ENCODE data around the gene CNTN4. TPM values are rescaled to one million over a fixed set of nuclear protein-coding genes. Genes with fewer than 3 reads are reported as not detected.
"Not testable (repeated sequence)": the region's sequence is repeated elsewhere in the genome, so short reads cannot be mapped to it uniquely, and the experiment has no call there.

Gene CNTN4
- total RNA-seq, 1 donor from 2014 or later: 0.15 TPM

DNA sequence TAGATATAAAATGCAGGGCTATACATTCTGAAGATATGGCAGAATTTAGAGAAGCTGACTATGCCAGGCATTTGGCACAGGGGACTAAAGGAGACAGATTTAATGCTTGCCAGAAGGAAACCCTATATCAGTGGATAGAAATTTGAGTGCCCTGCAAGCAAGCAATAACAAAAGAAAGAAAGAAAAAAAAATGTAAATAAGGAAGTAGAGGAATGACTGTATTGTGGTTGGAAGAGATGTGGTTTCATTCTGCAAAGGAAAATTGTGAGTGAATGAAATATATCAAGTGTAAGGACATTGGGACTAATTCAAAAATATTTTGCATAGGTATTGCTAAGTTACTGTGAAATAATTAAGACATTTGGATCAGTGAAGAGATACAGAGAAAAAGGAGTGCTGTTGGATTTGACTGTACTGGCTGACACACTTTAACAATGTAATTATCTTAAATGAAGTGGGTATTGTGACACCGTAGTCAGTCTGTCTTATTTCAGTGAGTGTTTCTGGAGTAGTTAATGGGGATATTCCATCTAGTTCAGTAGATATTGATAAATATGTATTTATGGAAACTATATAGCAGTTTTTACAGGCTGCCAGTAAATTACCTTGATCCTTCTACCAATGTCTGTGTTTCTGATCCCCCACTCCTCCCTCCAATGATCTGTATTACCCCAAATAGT is 418.2 kb downstream of the CNTN4 start:
- DNase-seq (ENCODE audit: low read depth): no peak

DNA sequence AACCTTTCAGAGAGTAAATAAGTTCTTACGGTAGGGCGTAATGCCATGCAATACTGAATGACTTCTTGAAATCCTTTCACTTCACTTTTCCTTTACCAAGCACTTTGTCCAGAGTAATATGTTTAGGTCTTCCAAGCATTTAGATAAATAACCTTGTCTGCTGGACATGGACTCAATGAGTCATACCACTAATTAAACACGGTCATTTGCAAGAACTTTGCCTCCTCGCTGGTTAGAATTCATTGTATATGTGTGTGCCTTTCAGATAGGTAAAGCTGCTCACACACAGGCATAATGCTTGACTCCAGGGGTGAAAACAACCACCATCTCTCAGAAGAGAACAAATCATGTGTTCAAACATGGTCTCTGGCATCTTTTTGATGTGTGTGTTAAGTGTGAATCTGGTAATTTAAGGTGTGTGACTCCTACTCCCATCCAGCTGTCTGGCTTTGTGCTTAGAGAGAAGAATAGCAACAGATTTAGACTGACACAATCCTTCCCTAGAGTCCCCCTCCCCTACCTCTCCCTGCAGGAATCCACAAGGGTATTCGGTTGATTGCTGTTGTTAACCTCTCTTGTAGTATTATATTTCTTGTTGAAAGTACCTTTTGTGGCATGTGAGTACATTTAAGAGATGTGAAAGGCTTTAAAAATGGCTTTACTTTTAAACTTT is 419.0 kb downstream of the CNTN4 start:
- no peak for DNase-seq (ENCODE audit: low read depth)

DNA sequence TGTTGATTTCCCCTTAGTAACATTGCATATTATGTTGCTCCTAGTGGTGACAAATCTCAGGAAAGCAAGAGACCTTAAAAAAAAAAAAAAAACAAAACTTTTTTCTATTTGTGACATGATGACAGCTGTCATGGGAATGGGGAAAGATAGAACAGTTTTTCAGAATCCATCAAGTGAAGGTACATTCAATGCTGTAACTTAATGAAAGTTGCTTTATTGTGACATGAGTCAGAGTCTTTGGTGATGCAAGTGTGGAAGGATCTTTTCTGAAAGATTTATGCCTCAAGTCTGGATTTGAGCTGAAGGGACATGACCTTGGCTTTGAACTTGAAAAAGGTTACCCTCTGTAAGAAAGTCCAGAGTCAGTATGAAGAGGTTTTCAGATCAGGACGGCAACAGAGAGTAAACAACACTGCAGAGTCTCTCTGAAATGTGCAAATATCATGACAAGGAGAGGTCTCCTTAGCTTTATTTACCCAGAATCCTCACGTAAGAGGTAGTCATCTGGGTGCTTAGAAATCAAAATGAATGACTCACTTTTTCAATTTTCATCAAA is 424.7 kb downstream of the CNTN4 start:
- no peak for DNase-seq (ENCODE audit: low read depth)

DNA sequence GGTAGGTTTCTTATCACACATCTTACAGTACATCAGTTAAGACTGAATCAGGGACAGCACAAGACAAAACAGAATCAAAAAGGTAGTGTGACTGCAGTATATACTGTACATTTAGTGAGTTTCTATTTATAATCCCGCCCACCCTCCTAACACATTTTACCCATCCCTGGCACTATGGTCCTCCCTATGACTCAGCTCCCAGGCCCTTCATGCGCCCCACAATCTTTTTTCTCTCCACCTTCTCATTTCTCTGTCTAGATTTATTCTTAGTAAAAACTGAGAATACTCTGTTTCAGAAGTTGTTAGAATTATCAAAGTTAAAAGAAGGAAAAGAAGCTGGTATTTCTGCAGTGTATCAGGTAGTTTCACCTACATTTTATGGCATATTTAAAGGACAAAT is 427.3 kb downstream of the CNTN4 start:
- DNase-seq (ENCODE audit: low read depth): no peak

DNA sequence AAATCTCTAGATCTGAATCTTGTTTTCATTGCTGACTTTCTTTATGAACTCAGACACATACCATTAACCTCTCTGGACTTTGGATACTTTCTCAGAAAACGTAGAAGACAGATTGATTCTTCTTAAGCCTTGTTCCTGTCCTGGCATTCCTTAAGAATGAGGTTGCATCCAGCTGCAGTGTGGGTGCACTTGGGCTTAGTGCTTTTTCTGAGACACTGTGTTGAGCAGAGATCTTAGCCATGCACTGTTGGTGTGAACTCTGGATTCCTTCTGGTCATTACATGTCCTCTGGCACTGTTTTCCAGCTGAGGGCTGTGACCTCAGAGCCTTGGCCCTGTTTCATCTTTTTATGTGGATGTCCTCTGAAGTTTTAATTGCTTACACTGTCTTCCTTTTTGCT is 428.3 kb downstream of the CNTN4 start:
- DNase-seq (ENCODE audit: low read depth): no peak

DNA sequence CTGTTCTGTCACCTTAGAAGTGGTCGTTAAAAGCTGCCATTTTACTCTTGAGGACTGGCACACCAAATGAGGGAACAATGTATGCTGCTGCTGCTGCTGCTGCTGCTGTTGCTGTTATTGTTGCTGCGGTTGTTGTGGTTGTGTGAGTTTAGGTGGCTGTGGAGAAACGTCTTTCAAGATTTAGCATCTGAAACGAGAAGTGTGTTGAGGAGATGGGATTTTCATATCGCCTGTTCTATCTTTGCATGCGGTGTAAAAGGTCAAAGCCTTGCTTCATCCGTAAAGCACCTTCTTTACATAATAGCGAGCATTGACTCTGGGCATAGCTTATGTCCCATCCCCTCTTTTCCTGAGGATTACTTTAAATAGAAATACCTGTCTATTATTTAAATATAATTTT is 428.7 kb downstream of the CNTN4 start:
- not testable (repeated sequence) for DNase-seq (ENCODE audit: low read depth)

DNA sequence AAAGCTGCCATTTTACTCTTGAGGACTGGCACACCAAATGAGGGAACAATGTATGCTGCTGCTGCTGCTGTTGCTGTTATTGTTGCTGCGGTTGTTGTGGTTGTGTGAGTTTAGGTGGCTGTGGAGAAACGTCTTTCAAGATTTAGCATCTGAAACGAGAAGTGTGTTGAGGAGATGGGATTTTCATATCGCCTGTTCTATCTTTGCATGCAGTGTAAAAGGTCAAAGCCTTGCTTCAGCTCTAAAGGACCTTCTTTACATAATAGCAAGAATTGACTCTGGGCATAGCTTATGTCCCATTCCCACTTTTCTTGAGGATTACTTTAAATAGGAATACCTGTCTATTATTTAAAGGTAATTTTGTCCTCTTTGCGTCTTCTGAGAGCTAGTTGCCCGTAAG is 436.1 kb downstream of the CNTN4 start:
- DNase-seq (ENCODE audit: low read depth): not testable (repeated sequence)

DNA sequence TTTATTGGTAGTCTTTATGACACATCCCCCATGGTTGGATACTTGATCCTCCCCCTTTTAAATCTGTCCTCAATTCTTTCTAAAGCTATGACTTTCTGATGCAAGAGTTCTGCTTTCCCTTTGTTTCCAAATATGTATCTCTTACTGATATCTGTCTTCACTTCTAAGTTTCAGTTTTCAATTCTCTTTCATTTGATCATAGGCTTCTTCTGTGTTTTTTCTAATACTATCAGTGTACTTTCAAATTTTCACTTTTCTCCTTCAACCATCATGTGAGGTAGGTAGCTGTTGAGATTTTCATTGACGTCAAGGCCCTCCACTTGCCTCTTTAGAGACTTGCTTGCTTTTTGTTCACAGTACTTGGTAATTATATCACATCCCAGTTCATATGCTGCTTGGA is 436.5 kb downstream of the CNTN4 start:
- no peak for DNase-seq (ENCODE audit: low read depth)

DNA sequence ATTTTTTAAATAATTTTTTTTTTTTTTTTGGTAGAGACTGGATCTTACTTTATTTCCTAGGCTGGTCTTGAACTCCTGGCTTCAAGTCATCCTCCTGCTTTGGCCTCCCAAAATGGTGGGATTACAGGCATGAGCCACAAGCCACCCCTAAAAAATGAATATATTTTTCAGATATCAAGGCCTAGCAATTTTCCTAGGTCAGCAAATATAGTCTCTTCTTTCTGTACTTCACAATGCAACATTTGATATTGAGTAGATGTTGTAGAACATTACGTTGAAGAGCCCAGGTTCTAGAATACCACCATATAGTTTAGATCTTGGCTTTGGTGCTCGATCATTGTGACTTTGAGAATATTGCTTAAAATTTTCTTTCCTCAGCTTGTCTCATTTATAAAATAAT is 437.9 kb downstream of the CNTN4 start:
- no peak for DNase-seq (ENCODE audit: low read depth)

DNA sequence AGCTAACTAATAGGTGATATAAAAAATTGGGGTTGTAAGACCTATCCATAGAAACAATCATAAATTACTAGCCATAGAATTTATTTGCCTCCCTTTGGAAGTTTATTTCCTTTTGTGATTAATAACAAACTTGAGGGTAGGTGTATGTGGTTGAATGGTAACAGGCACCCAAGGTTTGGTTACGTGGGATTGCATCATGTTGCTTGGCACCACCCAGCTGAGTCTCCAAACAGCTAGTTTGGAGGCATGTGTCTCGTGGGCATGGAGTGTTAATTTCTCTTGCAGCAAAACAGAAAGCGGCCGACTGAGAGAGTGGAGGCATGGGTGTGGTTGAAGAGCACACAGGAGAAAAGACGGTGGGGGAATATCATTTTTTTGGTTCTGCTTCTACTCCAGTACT is 441.4 kb downstream of the CNTN4 start:
- peak; percentile 44 for DNase-seq (ENCODE audit: low read depth)

DNA sequence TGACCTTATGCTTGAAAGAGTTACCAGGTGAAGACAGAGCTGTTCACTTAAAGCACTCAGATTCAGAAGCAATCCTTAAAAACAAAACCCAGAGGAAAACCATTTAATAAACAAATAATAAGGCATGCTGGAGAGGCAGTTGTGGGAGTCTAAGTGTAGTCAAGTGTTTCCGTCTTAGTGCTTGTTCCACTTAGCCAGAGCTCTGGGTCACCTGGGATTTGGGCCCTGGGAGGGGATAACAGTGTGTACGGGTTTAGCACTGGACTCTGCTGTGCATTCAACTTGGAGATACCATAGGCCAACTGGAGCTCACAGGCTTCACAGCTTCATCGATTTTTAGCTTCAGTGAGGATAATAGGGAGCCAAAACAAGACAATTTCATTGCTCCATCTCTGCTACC is 444.6 kb downstream of the CNTN4 start:
- no peak for DNase-seq (ENCODE audit: low read depth)

DNA sequence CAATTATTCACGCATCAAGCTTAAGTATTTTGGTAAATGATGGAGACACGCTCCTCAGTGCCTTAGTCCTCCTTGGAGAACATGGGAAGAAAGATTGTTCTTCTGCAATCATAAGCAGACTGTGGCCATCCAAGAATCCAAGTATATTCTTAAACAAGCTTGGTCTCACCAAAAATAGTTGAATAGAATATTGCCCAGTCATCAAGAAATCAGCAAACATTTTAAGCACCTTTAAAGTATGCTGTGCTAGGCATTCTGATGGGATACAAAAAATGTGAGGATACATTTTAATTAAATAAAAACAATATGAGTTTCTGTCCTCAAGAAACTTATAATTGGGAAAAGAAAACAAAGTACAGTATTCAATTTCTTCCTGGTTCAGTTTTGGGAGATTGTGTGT is 445.5 kb downstream of the CNTN4 start:
- DNase-seq (ENCODE audit: low read depth): no peak

DNA sequence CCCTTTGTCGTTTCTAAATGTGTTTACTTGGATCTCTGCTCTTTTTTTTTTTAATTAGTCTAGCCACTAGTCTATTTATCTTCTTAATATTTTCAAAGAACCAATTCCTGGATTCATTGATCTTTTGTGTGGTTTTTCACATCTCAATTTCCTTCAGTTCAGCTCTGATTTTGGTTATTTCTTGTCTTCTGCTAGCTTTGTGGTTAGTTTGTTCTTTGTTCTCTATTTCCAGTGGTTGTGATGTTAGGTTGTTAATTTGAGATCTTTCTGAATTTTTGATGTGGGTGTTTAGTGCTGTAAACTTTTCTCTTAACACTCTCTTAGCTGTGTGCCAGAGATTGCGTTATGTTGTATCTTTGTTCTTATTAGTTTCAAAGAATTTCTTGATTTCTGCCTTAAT is 446.1 kb downstream of the CNTN4 start:
- DNase-seq (ENCODE audit: low read depth): no peak

DNA sequence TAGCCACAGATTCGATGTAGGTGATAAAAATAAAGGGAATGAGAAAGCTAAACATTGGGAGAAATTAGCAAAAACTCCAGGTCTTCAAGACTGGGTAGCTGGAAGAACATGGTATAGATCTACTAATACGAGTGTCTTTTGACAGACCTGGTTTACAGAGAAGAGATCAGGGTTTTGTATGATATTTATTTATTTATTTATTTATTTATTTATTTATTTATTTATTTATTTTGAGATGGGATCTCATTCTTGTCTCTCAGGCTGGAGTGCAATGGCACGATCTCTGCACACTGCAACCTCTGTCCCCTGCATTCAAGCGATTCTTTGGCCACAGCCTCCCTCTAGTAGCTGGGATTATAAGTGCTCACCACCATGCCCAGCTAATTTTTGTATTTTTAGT is 448.4 kb downstream of the CNTN4 start:
- DNase-seq (ENCODE audit: low read depth): no peak

DNA sequence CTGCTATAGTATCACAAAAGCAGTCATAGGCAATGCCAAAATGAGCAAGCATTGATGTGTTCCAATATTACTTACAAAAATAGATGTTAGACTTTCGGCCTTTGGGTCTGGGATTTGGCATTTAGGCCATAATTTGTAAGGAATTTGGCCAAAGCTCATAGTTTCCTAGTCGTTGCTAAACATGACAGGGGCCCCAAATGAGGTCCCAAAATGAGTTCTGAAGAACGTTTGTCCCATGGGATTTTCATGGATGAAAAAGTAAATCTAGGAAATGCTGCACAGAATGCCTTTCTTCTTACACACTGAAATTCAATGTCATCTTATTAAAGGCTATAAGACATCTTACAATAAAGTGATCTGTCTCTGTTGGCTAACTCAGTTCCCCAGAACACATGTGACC is 456.0 kb downstream of the CNTN4 start:
- DNase-seq (ENCODE audit: low read depth): no peak

DNA sequence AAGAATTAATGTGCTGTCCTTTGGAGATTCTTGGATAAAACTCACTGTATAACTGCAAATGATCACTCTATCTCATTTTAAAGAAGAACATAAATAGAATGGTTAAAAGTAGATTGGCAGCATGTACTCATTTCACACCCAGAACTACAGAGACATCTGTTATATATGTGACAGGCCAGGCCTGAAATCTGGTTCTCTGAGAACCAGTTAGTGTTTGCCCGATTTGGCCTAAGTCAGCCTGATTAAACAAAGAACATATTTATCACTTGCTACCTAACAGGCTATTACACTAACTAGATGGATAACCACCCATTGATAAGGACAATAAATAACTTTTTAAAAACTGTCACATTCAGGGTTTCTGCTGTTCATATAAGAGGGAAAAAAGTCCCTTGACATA is 460.1 kb downstream of the CNTN4 start:
- no peak for DNase-seq (ENCODE audit: low read depth)

DNA sequence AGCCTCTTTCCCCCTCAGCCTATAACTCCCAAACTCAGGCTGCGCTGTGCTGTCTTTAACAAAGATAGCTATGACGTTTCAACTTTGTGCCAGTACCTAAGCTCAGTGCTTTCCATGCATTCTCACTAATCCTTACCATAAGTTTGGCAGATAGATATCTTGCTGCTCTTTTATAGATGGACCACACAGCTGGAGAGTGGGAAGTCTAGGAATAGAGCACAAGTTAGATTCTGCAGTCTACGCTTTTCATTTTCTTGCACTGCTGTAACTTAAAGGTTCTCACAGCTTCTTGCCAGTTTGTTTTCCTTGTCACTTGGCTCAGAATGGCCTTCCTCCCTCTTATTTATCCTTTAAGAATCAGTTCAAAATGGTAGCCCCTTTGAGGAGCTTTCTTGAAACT is 468.8 kb downstream of the CNTN4 start:
- DNase-seq (ENCODE audit: low read depth): no peak

DNA sequence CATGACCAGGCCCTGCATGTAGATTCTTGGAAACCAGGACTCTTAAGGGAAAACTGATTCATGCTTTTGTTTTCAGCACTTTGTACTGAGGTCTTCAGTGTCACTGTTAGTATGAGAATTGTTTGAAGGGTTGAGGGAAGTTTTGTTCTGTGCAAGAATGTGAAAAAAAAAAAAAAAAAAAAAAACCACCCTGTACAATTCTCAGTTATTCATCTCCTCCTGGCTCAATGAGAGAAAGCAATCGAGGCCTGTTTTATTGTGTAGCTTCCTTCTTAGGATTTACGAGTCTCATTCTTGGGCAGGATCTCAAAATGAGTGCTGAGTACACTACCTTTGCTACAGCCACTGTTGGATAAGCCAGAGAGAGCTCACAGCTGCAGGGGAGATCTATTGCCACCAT is 469.5 kb downstream of the CNTN4 start:
- DNase-seq (ENCODE audit: low read depth): no peak

DNA sequence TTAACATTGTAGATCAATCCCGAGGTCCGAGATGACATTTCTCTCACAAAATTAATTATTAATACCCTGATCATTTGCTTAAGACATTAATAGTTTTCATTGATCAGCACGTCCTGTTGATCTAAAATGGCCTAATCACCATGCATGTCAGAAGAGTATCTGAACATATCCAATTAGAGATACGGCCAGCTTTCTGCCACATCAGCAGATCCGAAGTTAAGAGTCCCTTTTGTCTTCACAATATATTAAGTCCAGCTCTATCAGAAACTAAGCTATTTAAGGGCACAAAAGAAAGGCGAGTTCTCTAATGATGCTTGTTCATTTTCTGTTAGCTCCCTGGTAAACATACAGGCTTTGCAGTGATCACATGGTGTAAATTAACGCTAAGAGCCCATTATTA is 470.3 kb downstream of the CNTN4 start:
- DNase-seq (ENCODE audit: low read depth): no peak

DNA sequence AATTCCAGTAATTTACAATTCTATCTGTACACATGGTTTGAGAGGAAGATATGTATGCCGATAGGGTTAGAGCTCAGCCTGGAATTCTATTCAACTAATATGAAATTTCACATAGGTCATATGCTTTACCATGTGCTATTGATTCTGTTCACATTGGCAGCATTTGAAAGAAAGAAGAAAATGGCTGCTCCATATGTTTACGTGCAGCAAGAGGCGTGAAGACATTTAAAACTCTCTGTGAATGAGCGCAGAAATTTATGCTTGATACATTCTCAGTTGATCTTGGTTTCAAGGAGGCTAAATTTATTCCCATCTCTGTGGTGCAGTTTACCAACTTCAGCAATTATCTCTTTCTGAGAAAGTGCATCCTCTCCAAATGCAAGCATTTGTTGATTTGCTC is 478.9 kb downstream of the CNTN4 start:
- no peak for DNase-seq (ENCODE audit: low read depth)

DNA sequence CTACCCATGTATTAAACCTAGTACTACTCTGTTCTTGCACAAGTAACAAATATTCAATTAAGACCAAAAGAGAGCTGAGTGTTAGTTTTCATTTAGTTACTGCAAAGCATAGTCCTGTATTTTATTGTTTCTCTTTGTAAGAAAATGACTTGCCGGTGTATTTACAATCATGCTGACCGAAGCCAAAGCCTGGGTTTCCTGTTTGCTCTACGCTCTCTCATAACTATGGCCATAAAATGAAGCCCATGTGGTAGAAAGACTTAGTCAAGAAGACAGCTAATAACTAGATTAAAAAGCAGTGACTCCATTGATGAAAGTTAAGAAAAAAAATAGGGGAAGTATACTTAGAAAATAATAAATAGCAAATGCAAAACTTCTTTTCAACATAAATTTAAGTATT is 479.9 kb downstream of the CNTN4 start:
- DNase-seq (ENCODE audit: low read depth): no peak

DNA sequence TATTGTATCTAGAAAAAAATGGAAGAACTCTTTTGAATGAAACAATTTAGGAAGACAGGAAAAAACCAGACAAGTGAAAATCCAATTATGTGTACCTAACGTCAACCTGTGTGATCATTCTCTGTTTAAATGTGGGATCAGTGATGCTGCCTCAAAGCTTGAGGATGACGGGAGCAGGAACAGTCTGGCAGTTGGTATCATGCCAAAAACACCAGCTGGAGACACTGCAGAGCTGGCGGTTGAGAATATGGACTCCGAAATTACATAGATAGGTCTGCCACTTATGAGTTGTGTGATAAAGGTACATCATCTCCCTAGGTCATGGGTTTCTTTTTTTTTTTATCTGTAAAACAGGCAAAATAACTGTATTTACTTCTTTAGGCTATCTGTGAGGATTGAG is 480.5 kb downstream of the CNTN4 start:
- no peak for DNase-seq (ENCODE audit: low read depth)

DNA sequence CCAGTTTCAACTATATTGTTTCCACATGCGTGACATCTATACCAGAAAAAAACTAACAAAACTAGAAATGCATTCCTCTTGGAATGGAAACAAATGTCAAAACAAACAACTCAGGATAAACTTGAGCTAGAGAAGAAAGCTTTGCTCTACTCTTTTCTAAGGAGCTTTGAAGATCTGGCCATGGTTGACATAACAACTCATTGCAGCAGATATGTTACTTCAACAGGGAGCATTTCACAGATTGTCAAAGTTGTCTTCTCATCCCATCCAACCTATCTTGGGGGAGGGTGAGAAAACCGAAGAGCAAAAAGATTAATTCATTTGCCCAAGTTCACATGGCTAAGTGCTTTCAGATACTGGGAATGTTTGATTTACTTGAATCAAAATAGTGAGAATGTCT is 484.4 kb downstream of the CNTN4 start:
- no peak for DNase-seq (ENCODE audit: low read depth)
